ENCODE data around the gene EVA1B.

- TF ChIP-seq, protein P1, sequence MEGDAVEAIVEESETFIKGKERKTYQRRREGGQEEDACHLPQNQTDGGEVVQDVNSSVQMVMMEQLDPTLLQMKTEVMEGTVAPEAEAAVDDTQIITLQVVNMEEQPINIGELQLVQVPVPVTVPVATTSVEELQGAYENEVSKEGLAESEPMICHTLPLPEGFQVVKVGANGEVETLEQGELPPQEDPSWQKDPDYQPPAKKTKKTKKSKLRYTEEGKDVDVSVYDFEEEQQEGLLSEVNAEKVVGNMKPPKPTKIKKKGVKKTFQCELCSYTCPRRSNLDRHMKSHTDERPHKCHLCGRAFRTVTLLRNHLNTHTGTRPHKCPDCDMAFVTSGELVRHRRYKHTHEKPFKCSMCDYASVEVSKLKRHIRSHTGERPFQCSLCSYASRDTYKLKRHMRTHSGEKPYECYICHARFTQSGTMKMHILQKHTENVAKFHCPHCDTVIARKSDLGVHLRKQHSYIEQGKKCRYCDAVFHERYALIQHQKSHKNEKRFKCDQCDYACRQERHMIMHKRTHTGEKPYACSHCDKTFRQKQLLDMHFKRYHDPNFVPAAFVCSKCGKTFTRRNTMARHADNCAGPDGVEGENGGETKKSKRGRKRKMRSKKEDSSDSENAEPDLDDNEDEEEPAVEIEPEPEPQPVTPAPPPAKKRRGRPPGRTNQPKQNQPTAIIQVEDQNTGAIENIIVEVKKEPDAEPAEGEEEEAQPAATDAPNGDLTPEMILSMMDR (IDR thresholded peaks at IDR 0.05; ENCODE audit: low read depth, low read length, poor library complexity, severe bottlenecking): no peak
- no peak for TF ChIP-seq EZH2phosphoT487 (IDR thresholded peaks at IDR 0.05; ENCODE audit: borderline replicate concordance, low read length)
These were observed 434 bp downstream of the EVA1B start for GRCh38 chr1:36322786-36323635.
